GM18511 (cell line): ENCODE results near the gene AKIP1.

Experiments
- ATAC-seq: cut with Tn5 transposase; IDR thresholded peaks from one replicate; pipeline ENCODE4 v1.9.1; 2021; ENCODE audit warnings: mild to moderate bottlenecking, moderate library complexity; ENCODE audit not compliant: unreplicated experiment

AKIP1 gene

DNA sequence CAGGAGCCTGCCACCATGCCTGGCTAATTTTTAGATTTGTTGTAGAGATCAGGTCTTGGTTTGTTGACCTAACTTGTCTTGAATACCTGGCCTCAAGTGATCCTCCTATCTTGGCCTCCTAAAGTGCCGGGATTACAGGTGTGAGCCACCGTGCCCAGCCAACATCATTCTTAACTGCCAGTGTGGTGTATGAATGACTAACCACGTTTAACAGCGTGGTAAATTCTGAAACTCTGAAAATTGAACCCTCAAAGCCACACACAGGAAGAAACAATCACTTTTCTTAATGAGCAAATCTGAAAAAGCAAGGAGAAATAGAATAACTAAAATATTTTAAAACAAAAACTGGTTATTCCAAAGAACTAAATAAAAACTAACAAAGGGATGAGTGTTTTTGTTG lies 45.9 kb downstream of the AKIP1 start:
- ATAC-seq = no peak

DNA sequence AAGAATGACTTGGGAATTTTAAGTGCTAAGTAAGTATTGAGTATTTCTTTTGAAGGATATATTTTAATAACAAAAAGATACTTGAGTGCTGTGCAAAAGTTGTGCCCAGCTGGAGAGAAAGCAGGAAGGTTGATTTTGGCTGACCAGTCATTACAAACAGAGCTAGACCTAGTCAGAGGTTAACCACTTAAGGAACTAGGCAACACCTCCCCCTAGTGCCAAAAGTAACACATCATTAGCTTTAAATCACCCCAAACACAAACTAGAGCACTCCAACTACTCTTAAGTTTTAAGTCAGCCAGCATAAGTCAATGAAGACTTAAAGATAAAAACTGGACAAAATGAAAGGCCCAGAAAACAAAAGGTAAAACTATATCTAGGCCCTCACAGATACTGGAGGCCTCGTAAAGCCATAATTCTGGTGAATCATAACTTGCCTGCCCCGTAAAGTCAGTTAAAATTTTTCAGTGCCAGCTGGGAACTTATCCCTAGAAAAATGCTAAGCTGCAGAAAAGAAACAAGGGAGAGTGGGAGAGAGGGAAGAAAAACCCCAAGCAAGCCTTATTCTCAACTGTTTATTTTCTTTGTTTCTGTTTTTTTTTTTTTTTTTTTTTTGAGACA lies 48.7 kb downstream of the AKIP1 start:
- peak; percentile 41 for ATAC-seq

DNA sequence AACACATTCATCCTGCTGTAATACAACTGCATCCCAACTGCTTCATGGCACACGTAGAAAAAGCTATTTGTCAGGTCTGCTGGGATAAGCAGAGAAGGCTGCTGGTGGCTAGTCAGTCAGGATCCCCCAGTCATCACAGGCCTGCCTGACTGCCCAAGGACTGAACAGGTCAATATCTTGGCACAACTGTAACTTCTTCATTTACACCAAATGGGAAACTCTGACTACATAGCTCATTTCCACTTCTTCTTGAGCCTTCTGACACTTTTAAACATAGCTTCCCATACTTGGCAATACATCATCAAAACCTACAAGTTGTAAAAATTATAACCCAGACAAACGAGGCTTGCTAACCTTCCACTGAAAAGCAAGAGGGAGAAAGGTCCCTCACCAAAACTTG lies 50.4 kb downstream of the AKIP1 start:
- ATAC-seq = no peak

DNA sequence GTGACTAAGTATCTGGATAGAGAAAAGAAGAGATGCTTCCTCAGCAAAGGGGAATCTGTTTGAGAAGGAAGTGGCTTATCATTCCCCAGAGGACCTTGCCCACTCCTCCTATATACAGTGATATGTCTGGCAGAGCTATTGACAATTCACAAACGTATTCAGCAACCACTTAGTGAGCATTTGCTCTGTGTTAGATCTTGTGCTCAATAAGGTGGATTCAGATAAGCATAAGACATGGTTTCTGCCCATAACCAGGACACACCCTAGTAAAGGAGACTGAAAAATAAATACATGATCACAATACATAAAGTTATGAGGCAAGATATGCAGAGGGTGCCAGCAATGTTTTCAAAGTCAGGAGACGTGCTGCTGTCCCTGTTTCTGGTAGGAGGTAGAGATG lies 51.9 kb downstream of the AKIP1 start:
- ATAC-seq = no peak

DNA sequence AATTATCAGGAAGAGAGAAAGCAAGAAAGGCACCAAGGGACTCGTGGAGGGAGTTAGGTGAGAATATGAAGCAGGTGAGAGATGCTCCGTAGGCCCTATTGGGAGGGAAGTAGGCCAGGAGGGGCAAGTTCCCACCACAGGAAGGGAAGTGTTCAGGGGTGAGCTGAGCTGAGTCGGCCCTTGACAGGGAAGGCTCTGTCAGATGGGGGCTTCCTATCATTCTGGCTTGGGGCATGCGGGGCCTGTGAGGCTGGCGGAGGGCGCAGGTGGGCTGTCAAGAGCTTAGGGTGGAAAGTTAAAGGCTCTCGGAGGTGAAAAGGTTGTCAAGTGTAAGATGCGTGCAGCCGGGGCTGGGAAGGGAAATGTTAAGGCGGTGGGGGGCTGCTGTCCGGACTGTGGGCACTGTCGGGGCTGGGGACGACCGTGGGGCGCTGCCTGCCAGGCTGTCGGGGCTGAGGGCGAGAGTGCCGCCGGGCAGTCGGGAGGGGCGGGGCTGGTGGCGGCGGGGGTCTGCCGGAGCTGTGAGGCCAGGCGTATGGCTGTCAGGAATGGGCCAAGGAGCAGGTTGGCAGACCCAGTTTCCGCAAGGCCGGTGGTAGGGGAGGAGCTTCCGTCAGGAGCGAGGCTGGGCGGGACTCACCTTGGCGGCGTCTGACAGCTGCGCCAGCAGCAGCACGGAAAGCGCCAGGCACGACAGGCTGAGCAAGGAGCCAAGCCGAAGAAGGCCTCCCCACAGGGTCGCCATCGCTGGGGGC lies 52.8 kb downstream of the AKIP1 start:
- peak; percentile 74 for ATAC-seq

DNA sequence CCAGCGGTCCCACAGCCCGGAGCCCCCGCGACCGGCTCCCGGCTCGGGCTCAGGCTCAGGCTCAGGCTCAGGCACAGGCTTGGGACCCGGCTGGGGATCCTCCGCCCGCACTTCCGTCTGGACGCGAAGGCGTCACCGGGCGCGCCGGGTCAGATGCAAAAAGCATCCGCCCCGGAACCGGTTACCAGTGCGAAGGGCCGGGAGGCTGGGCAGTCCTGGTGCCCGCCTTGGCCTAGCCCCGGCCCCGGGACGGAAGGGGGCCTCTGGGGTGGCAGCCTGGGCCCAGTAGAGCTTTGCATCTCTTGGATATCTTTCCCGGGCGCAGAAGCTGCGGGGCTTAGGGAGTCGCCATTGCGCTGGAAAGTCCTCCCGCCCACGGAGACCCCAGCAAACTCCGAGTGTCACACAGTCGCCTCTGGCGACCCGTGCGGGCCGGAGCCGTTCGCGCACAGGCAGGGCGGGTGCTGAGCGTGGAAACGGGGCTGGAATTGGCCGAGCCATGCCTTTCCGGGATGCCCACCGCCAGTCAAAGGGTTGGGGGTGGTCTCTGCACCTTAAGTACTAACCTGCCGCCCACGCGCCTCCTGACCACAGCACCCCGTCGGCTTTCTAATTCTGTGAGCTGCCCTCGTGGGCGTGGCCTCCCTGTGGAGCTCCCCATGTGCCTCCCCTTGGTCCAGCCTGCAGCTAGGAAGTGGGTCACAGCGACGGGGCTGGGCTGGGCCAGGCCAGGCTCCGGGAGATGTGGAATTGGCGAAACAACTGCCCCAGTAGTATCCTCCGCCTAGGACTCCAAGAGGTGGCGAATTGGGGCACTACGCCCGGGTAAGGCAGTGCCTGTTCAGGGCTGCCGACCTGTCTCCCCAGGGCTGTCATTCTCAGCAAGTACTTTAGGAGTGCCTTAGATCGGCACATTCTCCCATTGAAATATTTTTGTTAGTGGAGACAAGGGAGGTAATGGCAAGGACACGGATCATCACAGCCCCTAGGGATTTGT lies 53.6 kb downstream of the AKIP1 start, which contains the start of gene TMEM9B:
TMEM9B (minus strand) TSS at position 119 of the 997 bp plus-strand sequence. CDS start 129 bp downstream, outside the sequence.
- peak; percentile 84 for ATAC-seq

DNA sequence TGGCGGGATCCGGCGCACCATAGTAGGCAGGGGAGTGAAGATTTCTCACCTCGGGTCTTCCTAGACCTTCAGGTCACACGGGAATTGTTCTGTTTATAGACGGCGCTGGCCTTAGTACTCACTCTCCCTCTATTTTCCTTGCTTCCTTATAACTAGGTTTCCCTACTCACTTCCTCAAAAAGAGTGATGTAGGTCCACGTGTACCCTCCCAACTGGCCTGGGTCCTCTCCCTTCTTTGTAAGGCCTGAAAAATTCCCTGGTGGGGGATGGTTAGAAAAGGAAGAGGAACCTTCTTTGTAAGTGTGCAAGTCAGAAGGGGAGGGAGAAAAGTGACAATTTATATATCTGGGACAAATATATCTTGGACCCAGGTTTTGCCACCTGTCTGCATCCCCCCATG lies 56.2 kb downstream of the AKIP1 start:
- ATAC-seq = no peak
